GM12878 (cell line): ENCODE results near the gene SNRPE. TPM values are rescaled to one million over a fixed set of nuclear protein-coding genes. Genes with fewer than 3 reads are reported as not detected.

Experiments used
- ATAC-seq: fragments of 200-7000 bp; cut with Tn5 transposase; 3 replicates; pipeline ENCODE4 v1.9.1; 2020; ENCODE audit warnings: mild to moderate bottlenecking, moderate library complexity
- BruUV-seq: library from RNA; stranded (reverse); fragments of 400-500 nt; replicated peaks from 2 replicates; lab custom pipeline; 2021; lab: Mats Ljungman, UMichigan
- CTCF ChIA-PET: fragments of 300-600 bp; sonication (Branson Sonifier 250); formaldehyde crosslinking; extraction: SDS; loops from one replicate; lab custom pipeline; 2021; ENCODE audit warnings: inconsistent platforms; lab: Yijun Ruan, JAX
- POLR2A ChIA-PET: fragments of 350-600 bp; formaldehyde crosslinking; extraction: SDS; loops from one replicate; lab custom pipeline; 2021; ENCODE audit warnings: inconsistent platforms; lab: Charles Lee
- RAD21 ChIA-PET: fragments of 300-600 bp; sonication (Branson Sonifier 250); formaldehyde crosslinking; loops from one replicate; lab custom pipeline; 2023; ENCODE audit warnings: antibody characterized with exemption; ENCODE audit not compliant: unreplicated experiment; lab: Charles Lee
- SMC1A ChIA-PET: fragments of 300-600 bp; sonication (Branson Sonifier 250); formaldehyde crosslinking; loops from one replicate; lab custom pipeline; 2023; ENCODE audit not compliant: unreplicated experiment, uncharacterized antibody; lab: Charles Lee
- DNase-seq: peaks from one replicate; pipeline ENCODE4 v3.0.0-alpha.2; 2011; ENCODE audit warnings: low read depth, low spot score
- FAIRE-seq: peaks from 3 replicates; lab custom pipeline; 2011; peaks lifted over from hg19 to GRCh38; lab: Jason Lieb, UNC
- H2AFZ ChIP-seq: 2 replicates; pipeline ENCODE4 v1.6.0; 2011; ENCODE audit warnings: low read depth, low read length, control low read depth; ENCODE audit not compliant: control insufficient read depth
- H3K27ac ChIP-seq: 2 replicates; pipeline ENCODE4 v1.5.1; 2011; ENCODE audit warnings: control low read depth; ENCODE audit not compliant: control insufficient read depth, insufficient read depth
- H3K27me3 ChIP-seq, 2 experiments: replicated peaks in 1 of 2; 2 replicates each; pipeline versions ENCODE4 v1.6.0 to v1.6.1; 2011; ENCODE audit warnings: low read length in 1 of 2; ENCODE audit not compliant: control insufficient read depth in 2 of 2, insufficient read depth in 2 of 2
- H3K36me3 ChIP-seq, 2 experiments: 2 replicates each; pipeline ENCODE4 v1.5.1; 2011; ENCODE audit warnings: low read length in 1 of 2; ENCODE audit not compliant: control insufficient read depth in 2 of 2, insufficient read depth in 2 of 2
- H3K4me1 ChIP-seq: 2 replicates; pipeline ENCODE4 v1.6.1; 2011; ENCODE audit warnings: mild to moderate bottlenecking, low read length, moderate library complexity, mixed read lengths; ENCODE audit not compliant: control insufficient read depth, insufficient read depth
- H3K4me2 ChIP-seq: 2 replicates; pipeline ENCODE4 v1.6.0; 2011; ENCODE audit warnings: control low read depth; ENCODE audit not compliant: control insufficient read depth, insufficient read depth
- H3K4me3 ChIP-seq: fragments of 200-600 bp; sonication (generic); 2 replicates; pipeline ENCODE4 v1.5.1; 2016
- H3K79me2 ChIP-seq: 2 replicates; pipeline ENCODE4 v1.6.0; 2011; ENCODE audit warnings: low read length; ENCODE audit not compliant: control insufficient read depth, insufficient read depth
- H3K9ac ChIP-seq: 2 replicates; pipeline ENCODE4 v1.8.0; 2011; ENCODE audit warnings: low read length, control low read depth, mixed read lengths; ENCODE audit not compliant: control insufficient read depth, insufficient read depth
- H3K9me3 ChIP-seq: replicated peaks from 3 replicates; pipeline ENCODE4 v1.5.1; 2011; ENCODE audit warnings: mild to moderate bottlenecking, low read length; ENCODE audit not compliant: control insufficient read depth, insufficient read depth
- H4K20me1 ChIP-seq: 2 replicates; pipeline ENCODE4 v1.6.0; 2011; ENCODE audit not compliant: control insufficient read depth, insufficient read depth
- KDM1A ChIP-seq: fragments of 200-600 bp; sonication (generic); IDR thresholded peaks from 2 replicates; pipeline ENCODE4 v1.6.1; 2016; ENCODE audit warnings: borderline replicate concordance
- NR2F1 ChIP-seq: fragments of 450-650 bp; conservative IDR thresholded peaks from 2 replicates; pipeline ENCODE4 v1.6.1; 2017; ENCODE audit warnings: mild to moderate bottlenecking
- SMAD5 ChIP-seq: IDR thresholded peaks from 2 replicates; pipeline ENCODE4 v1.6.1; 2016; ENCODE audit warnings: antibody characterized with exemption, low read depth
- WGBS: methylation state at CpG from one replicate; pipeline ENCODE4 v1.1.6; 2016; ENCODE audit warnings: low lambda C conversion rate; ENCODE audit not compliant: insufficient replicate concordance, insufficient coverage; ENCODE audit errors: missing lambda C conversion rate; 5-methylcytosine and 5-hydroxymethylcytosine counted together
- in situ Hi-C: fragments of 300-500 bp; cut with MboI; formaldehyde crosslinking; loops from 9 replicates; pipeline ENCODE4 v1.14.3; 2018; ENCODE audit warnings: mixed read lengths
- intact Hi-C: fragments of 100-400 bp; cut with micrococcal nuclease; formaldehyde crosslinking; loops from one replicate; pipeline ENCODE4 v1.14.2; 2022; ENCODE audit not compliant: unreplicated experiment
- polyA plus RNA-seq, 11 experiments: library from polyadenylated mRNA; depleted of rRNA in 4 of 11; unstranded in 6 of 11; stranded (reverse) in 5 of 11; fragments of >200 nt; fragmentation: Nextera tagmentation in 4 of 11; fragmentation: Illumina TruSeq in 1 of 11; extraction: Ambion mirVana in 4 of 11; extraction: Trizol in 1 of 11; gene quantifications; 1 replicate in 1 of 11; 2 replicates in 10 of 11; pipeline versions ENCODE4 v1.2.1 to v1.2.3, GENCODE V29; 2011 to 2016; ENCODE audit warnings: inconsistent platforms in 2 of 11, missing spikeins in 2 of 11, low read depth in 1 of 11
- total RNA-seq, 4 experiments: library from RNA; depleted of rRNA in 3 of 4; stranded (reverse); fragments of >200 nt in 3 of 4; fragmentation: Illumina TruSeq in 1 of 4; extraction: Trizol in 1 of 4; gene quantifications; 2 replicates each; pipeline versions ENCODE4 v1.2.1 to v1.2.3, GENCODE V29; 2013 to 2021
- TF ChIP-seq, protein P1 (sequence below): fragments of 150-350 bp; IDR thresholded peaks from 2 replicates; pipeline ENCODE4 v1.6.1; 2014; ENCODE audit warnings: mild to moderate bottlenecking, low read depth, low read length
- TF ChIP-seq, protein P2 (sequence below): fragments of 450-650 bp; IDR thresholded peaks from 2 replicates; pipeline ENCODE4 v1.6.1; 2017; ENCODE audit warnings: antibody characterized with exemption, mild to moderate bottlenecking, moderate library complexity

Gene SNRPE
- total and polyA plus RNA-seq, 10 of the 15 experiments (the other 5 are each of a cell fraction or from before 2014, with no cell fraction given) = 109 to 1,384 (median 316) TPM

GRCh38 chr1:203905275-203905674, 43.9 kb downstream of the SNRPE start:
- H3K4me2 ChIP-seq = no peak overlapping the region
- ChIA-PET POLR2A (no interaction called here), CTCF (interaction anchor here (1.1 kb wide), 1 partner anchor 224 kb away, joined by 6 read pairs; no protein-coding TSS in a partner anchor), RAD21 (no interaction called here), SMC1A (no interaction called here)
- intact Hi-C loops = no loop called here
- H3K4me3 ChIP-seq = no peak overlapping the region
- H3K9ac ChIP-seq = no peak overlapping the region
- no peaks in the 10 kb centered on the region for H3K4me1 ChIP-seq
- no peaks in the 10 kb centered on the region for H3K27me3 ChIP-seq
- ATAC-seq (no peak), DNase-seq (no peak), FAIRE-seq (no peak)
- H3K27ac ChIP-seq = no peak overlapping the region
- H4K20me1 ChIP-seq = no peaks in the 10 kb centered on the region
- H3K9me3 ChIP-seq = no peaks in the 10 kb centered on the region
- TF ChIP-seq NR2F1 = no peak
- BruUV-seq = no TSS peak
- in situ Hi-C loops = no loop called here
- H3K79me2 ChIP-seq = no peaks in the 10 kb centered on the region
- H2AFZ ChIP-seq = no peak overlapping the region
- WGBS = 46% methylated on average over 4 of the region's 4 CpGs
- H3K36me3 ChIP-seq = no peaks in the 10 kb centered on the region

DNA sequence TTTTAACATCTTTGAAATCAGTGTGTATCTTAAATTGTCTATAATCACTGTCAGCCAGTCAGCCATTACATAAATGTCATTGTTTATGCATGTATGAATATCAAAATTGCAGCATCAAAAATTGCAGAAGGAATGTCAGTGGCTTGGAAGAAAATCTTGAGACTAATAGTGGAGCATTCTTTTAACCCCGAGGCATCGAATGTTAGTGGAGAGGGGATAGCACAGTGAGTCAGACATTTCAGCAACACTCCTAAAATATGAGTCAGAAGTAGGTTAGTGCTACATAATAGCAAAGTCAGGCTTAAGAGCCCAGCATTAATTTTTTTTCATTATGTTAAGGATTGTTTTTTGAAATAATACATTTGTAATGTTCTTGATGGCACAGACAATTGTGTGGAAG, 45.5 kb downstream of the SNRPE start:
- Histone ChIP-seq H3K79me2 (no peaks in the 10 kb centered on the region), H3K27me3 (no peaks in the 10 kb centered on the region; a peak in 1 of 4 replicates), H3K4me3 (no peak overlapping the region), H3K27ac (no peak overlapping the region), H3K4me1 (no peaks in the 10 kb centered on the region), H2AFZ (no peak overlapping the region), H3K4me2 (no peak overlapping the region), H4K20me1 (no peaks in the 10 kb centered on the region), H3K9me3 (no peaks in the 10 kb centered on the region), H3K36me3 (no peaks in the 10 kb centered on the region), H3K9ac (no peak overlapping the region)
- in situ Hi-C loops (no loop called here), intact Hi-C loops (no loop called here)
- FAIRE-seq = no peak
- 54% methylated on average over 2 of the region's 2 CpGs for WGBS
- no peak for DNase-seq
- POLR2A ChIA-PET = no interaction called here
- no peak for ATAC-seq
- TF ChIP-seq KDM1A = no peak
- TF ChIP-seq SMAD5 = no peak
- TF ChIP-seq, protein P1, sequence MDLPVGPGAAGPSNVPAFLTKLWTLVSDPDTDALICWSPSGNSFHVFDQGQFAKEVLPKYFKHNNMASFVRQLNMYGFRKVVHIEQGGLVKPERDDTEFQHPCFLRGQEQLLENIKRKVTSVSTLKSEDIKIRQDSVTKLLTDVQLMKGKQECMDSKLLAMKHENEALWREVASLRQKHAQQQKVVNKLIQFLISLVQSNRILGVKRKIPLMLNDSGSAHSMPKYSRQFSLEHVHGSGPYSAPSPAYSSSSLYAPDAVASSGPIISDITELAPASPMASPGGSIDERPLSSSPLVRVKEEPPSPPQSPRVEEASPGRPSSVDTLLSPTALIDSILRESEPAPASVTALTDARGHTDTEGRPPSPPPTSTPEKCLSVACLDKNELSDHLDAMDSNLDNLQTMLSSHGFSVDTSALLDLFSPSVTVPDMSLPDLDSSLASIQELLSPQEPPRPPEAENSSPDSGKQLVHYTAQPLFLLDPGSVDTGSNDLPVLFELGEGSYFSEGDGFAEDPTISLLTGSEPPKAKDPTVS = no peak
- TF ChIP-seq, protein P2, sequence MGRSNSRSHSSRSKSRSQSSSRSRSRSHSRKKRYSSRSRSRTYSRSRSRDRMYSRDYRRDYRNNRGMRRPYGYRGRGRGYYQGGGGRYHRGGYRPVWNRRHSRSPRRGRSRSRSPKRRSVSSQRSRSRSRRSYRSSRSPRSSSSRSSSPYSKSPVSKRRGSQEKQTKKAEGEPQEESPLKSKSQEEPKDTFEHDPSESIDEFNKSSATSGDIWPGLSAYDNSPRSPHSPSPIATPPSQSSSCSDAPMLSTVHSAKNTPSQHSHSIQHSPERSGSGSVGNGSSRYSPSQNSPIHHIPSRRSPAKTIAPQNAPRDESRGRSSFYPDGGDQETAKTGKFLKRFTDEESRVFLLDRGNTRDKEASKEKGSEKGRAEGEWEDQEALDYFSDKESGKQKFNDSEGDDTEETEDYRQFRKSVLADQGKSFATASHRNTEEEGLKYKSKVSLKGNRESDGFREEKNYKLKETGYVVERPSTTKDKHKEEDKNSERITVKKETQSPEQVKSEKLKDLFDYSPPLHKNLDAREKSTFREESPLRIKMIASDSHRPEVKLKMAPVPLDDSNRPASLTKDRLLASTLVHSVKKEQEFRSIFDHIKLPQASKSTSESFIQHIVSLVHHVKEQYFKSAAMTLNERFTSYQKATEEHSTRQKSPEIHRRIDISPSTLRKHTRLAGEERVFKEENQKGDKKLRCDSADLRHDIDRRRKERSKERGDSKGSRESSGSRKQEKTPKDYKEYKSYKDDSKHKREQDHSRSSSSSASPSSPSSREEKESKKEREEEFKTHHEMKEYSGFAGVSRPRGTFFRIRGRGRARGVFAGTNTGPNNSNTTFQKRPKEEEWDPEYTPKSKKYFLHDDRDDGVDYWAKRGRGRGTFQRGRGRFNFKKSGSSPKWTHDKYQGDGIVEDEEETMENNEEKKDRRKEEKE = no peak
- CTCF ChIA-PET = no interaction called here
- SMC1A ChIA-PET = no interaction called here
- RAD21 ChIA-PET = no interaction called here
- no TSS peak for BruUV-seq
